Lung (tissue), 12 donors: ENCODE data around the gene ABHD10. TPM values are rescaled to one million over a fixed set of nuclear protein-coding genes. Genes with fewer than 3 reads are reported as not detected.
A peak's percentile ranks its signal among the peaks of the same experiment; 100 is the strongest.

Experiments used
- ATAC-seq: fragments of 200-7000 bp; cut with Tn5 transposase; one replicate; pipeline ENCODE4 v1.9.1; 2020; ENCODE audit warnings: moderate number of reproducible peaks; ENCODE audit not compliant: insufficient read depth, low FRiP score
- DNase-seq, 3 donors: peaks; one replicate each; pipeline ENCODE4 v3.0.0-alpha.2; 2013 to 2017
- H3K27ac ChIP-seq, 2 donors: one replicate each; pipeline ENCODE4 v1.5.1; 2013; ENCODE audit warnings: mild to moderate bottlenecking in 2 of 2, moderate library complexity in 2 of 2, control low read depth in 1 of 2, inconsistent platforms in 1 of 2, low read depth in 1 of 2, low read length in 1 of 2
- H3K27me3 ChIP-seq, 3 donors: one replicate each; pipeline ENCODE4 v1.5.1; 2013; ENCODE audit warnings: low read length in 2 of 3; ENCODE audit not compliant: control insufficient read depth in 3 of 3, insufficient read depth in 3 of 3
- H3K36me3 ChIP-seq, 4 donors: one replicate each; pipeline ENCODE4 v1.5.1; 2013; ENCODE audit warnings: low read length in 4 of 4, mild to moderate bottlenecking in 1 of 4, moderate library complexity in 1 of 4; ENCODE audit not compliant: control insufficient read depth in 4 of 4, insufficient read depth in 4 of 4
- H3K4me1 ChIP-seq, 5 donors: one replicate each; pipeline ENCODE4 v1.5.1; 2013; ENCODE audit warnings: low read length in 5 of 5, mild to moderate bottlenecking in 2 of 5, moderate library complexity in 1 of 5; ENCODE audit not compliant: control insufficient read depth in 5 of 5, insufficient read depth in 5 of 5
- H3K4me3 ChIP-seq: one replicate; pipeline ENCODE4 v1.5.1; 2013; ENCODE audit warnings: mild to moderate bottlenecking, control low read depth, moderate library complexity
- H3K9ac ChIP-seq, 2 donors: one replicate each; pipeline ENCODE4 v1.5.1; 2013; ENCODE audit warnings: low read length in 2 of 2, control low read depth in 1 of 2; ENCODE audit not compliant: insufficient read depth in 1 of 2
- H3K9me3 ChIP-seq, 4 donors: one replicate each; pipeline ENCODE4 v1.5.1; 2013; ENCODE audit warnings: low read length in 3 of 4, mild to moderate bottlenecking in 1 of 4, moderate library complexity in 1 of 4; ENCODE audit not compliant: control insufficient read depth in 4 of 4, insufficient read depth in 3 of 4
- CTCF ChIP-seq: IDR thresholded peaks from 2 replicates; pipeline ENCODE4 v1.5.1; 2012; ENCODE audit warnings: mild to moderate bottlenecking; ENCODE audit errors: control extremely low read depth, extremely low read depth
- WGBS, 2 donors: extraction: QIAGEN DNeasy Blood & Tissue Kit; methylation state at CpG; one replicate each; pipeline ENCODE4 v1.1.7; 2013; 5-methylcytosine and 5-hydroxymethylcytosine counted together
- polyA plus RNA-seq, 2 donors: library from polyadenylated mRNA; stranded (reverse); fragments of 200-250 nt; gene quantifications; one replicate each; pipeline ENCODE4 v1.2.1, GENCODE V29; 2013
- total RNA-seq, 2 donors: library from RNA; depleted of rRNA in 1 of 2; stranded (reverse); fragments of >200 nt in 1 of 2; gene quantifications; one replicate each; pipeline ENCODE4 v1.2.1, GENCODE V29; 2014 to 2021
- donor health status: control.
- donor health status: control.
- donor health status: Bipolar disorder and iron deficiency.
- donor health status: healthy.
- donor health status: DM: yes; HTN: yes; CAD: no.

Gene ABHD10
- total and polyA plus RNA-seq, 4 donors, result 10.6 to 52.1 (median 23.0) TPM

- no peak overlapping the region for H3K4me3 ChIP-seq
- H3K27ac ChIP-seq, result no peak overlapping the region
- peaks cover 6 to 20% (median 14%) of the 10 kb centered on the region in 4 donors for H3K36me3 ChIP-seq
- DNase-seq, result no peak
- no peak for ATAC-seq
- H3K4me1 ChIP-seq, result peaks cover 0 to 32% (median 5%) of the 10 kb centered on the region in 5 donors
- TF ChIP-seq CTCF, result no peak
- H3K27me3 ChIP-seq, result no peaks in the 10 kb centered on the region
- no peaks in the 10 kb centered on the region for H3K9me3 ChIP-seq
- no peak overlapping the region for H3K9ac ChIP-seq
- 38 to 42% methylated on average over 2 of the region's 2 CpGs for WGBS, 2 donors
Measured at GRCh38 chr3:111984636-111985298, 5.9 kb downstream of the ABHD10 start.

- no peaks in the 10 kb centered on the region for H3K9me3 ChIP-seq
- H3K4me1 ChIP-seq, result peaks cover 0 to 16% (median 0%) of the 10 kb centered on the region in 5 donors
- TF ChIP-seq CTCF, result no peak
- H3K27ac ChIP-seq, result no peak overlapping the region
- no peak overlapping the region for H3K9ac ChIP-seq
- no peaks in the 10 kb centered on the region for H3K27me3 ChIP-seq
- DNase-seq (no peak), ATAC-seq (no peak)
- no peak overlapping the region for H3K4me3 ChIP-seq
- H3K36me3 ChIP-seq, result peaks cover 6 to 26% (median 19%) of the 10 kb centered on the region in 4 donors
- WGBS, 2 donors, result 88 to 93% methylated on average over 3 of the region's 3 CpGs
Measured at GRCh38 chr3:111986800-111987199, 8.0 kb downstream of the ABHD10 start.

- peak; percentile 49 for TF ChIP-seq CTCF
- H3K27ac ChIP-seq, result no peak overlapping the region
- no peak overlapping the region for H3K9ac ChIP-seq
- peaks cover 0 to 7% (median under 1%) of the 10 kb centered on the region in 5 donors for H3K4me1 ChIP-seq
- H3K4me3 ChIP-seq, result no peak overlapping the region
- H3K27me3 ChIP-seq, result no peaks in the 10 kb centered on the region
- peaks cover 9 to 28% (median 18%) of the 10 kb centered on the region in 4 donors for H3K36me3 ChIP-seq
- ATAC-seq (peak; percentile 41), DNase-seq (peak in 2 of 3 donors; percentile 87 to 88)
- no peaks in the 10 kb centered on the region for H3K9me3 ChIP-seq
- WGBS, 2 donors, result 67 to 73% methylated on average over 3 of the region's 3 CpGs
Measured at GRCh38 chr3:111989061-111989678, 10.3 kb downstream of the ABHD10 start.
